ENCODE results near the gene FBXL3. TPM values are rescaled to one million over a fixed set of nuclear protein-coding genes. Genes with fewer than 3 reads are reported as not detected.

FBXL3 gene
- total RNA-seq, 6 experiments from 2014 or later: 13.6 to 31.4 (median 19.7) TPM

DNA sequence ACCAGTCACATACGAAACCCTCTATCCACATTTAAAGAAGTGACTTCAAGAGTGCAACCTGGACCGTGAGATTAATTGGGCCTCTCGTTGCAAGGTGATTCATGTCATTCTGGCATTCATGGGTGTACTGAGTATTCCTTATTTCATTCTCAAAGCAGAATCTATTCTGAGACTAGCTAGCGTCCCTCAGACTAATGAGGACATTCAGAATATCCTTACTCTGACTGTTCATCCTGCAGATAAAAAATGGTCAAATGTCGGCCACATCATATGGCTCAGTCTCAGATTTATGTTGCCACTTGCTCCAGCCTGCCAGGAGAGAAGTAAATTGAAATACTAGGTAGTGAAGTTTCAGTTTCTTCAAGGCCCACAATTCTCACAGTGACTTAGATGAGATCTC, 71.3 kb downstream of the FBXL3 start:
- H3K4me1 ChIP-seq: peaks cover 0 to 5% (median 0%) of the 10 kb centered on the region in 4 donors
- no peak overlapping the region for H3K4me3 ChIP-seq
- WGBS (ENCODE audit: insufficient coverage, low coverage, low lambda C conversion rate, missing lambda C conversion rate): 94% methylated on average over 5 of the region's 5 CpGs
- ATAC-seq (no peak), DNase-seq (no peak)
- H3K36me3 ChIP-seq: no peaks in the 10 kb centered on the region
- no peak overlapping the region for H3K27ac ChIP-seq
- no peak for TF ChIP-seq POLR2A (IDR thresholded peaks at IDR 0.05)
- intact Hi-C loops (cut with DNase I): no loop called here
- H3K9me3 ChIP-seq: no peaks in the 10 kb centered on the region
- H3K27me3 ChIP-seq: no peaks in the 10 kb centered on the region

Other genes with a start within 250 kb of the FBXL3 start
- gene KCTD12, start 140.8 kb downstream of the FBXL3 start, total RNA-seq: 10 to 100 TPM in 1 of 6 experiments, 1 to 10 TPM in 5; 3.5 to 10.9 (median 7.1) TPM
- not detected for gene ACOD1, start 78.6 kb downstream of the FBXL3 start, total RNA-seq
- 10 to 100 TPM; 14.7 to 26.5 (median 18.5) TPM for gene CLN5, start 35.1 kb downstream of the FBXL3 start, total RNA-seq

All from right lobe of liver (tissue), 6 donors.